Measurements from ENCODE around the gene FSTL4.

Gene FSTL4

GRCh38 chr5:133266527-133266878 is 345.8 kb downstream of the FSTL4 start:
- no peak for DNase-seq (ENCODE audit: extremely low read depth, low read depth)
- no peak for TF ChIP-seq CTCF (IDR thresholded peaks at IDR 0.05; ENCODE audit: low read depth, low read length)

GRCh38 chr5:133265720-133266526 is 346.4 kb downstream of the FSTL4 start:
- no peak for TF ChIP-seq CTCF (IDR thresholded peaks at IDR 0.05; ENCODE audit: low read depth, low read length)
- DNase-seq (ENCODE audit: extremely low read depth, low read depth), result no peak

- DNase-seq (ENCODE audit: extremely low read depth, low read depth), result no peak
- no peak for TF ChIP-seq CTCF (IDR thresholded peaks at IDR 0.05; ENCODE audit: low read depth, low read length)
Observed at GRCh38 chr5:133265257-133265656, 347.1 kb downstream of the FSTL4 start.

- TF ChIP-seq CTCF (IDR thresholded peaks at IDR 0.05; ENCODE audit: low read depth, low read length), result no peak
- no peak for DNase-seq (ENCODE audit: extremely low read depth, low read depth)
Observed at GRCh38 chr5:133262690-133263089, 349.7 kb downstream of the FSTL4 start.

- DNase-seq (ENCODE audit: extremely low read depth, low read depth), result no peak
- TF ChIP-seq CTCF (IDR thresholded peaks at IDR 0.05; ENCODE audit: low read depth, low read length), result no peak
Observed at GRCh38 chr5:133261993-133262392, 350.3 kb downstream of the FSTL4 start.

- no peak for DNase-seq (ENCODE audit: extremely low read depth, low read depth)
- TF ChIP-seq CTCF (IDR thresholded peaks at IDR 0.05; ENCODE audit: low read depth, low read length), result no peak
Observed at GRCh38 chr5:133260715-133261114, 351.6 kb downstream of the FSTL4 start.

- no peak for TF ChIP-seq CTCF (IDR thresholded peaks at IDR 0.05; ENCODE audit: low read depth, low read length)
Observed at GRCh38 chr5:133259199-133259997, 352.9 kb downstream of the FSTL4 start.

More at GRCh38 chr5:133259199-133259997, 352.9 kb downstream of the FSTL4 start:
- DNase-seq (ENCODE audit: extremely low read depth, low read depth), result no peak
